GM21825 (cell line): Measurements from ENCODE around the gene PKD2L2.
"Not testable (repeated sequence)": the region's sequence is repeated elsewhere in the genome, so short reads cannot be mapped to it uniquely, and the experiment has no call there.

Experiments
- ATAC-seq: cut with Tn5 transposase; IDR thresholded peaks from one replicate; pipeline ENCODE4 v1.9.1; 2021; ENCODE audit warnings: mild to moderate bottlenecking, moderate library complexity; ENCODE audit not compliant: unreplicated experiment

Gene PKD2L2

DNA sequence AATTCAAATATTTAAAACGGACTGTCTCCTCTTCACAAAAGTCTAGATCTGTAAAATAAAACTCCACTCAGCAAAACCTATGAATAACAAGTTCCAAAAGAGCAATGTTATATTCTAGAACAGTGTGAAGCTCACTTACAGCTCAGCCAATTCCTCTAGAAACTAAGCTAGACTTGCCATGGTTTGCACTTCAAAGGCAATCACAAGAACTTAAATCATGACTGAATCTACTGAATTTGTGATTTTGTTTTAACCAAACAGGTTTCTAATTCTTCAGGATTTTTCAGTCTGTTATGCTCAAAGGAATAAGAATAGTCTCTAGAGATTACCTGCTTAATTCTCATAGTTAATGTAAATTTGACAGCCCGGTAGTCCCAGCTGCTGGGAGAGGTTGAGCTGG lies 1.4 kb upstream of the PKD2L2 start:
- ATAC-seq = no peak

- ATAC-seq = no peak
Observed at GRCh38 chr5:137888466-137888862, 793 bp upstream of the PKD2L2 start.

DNA sequence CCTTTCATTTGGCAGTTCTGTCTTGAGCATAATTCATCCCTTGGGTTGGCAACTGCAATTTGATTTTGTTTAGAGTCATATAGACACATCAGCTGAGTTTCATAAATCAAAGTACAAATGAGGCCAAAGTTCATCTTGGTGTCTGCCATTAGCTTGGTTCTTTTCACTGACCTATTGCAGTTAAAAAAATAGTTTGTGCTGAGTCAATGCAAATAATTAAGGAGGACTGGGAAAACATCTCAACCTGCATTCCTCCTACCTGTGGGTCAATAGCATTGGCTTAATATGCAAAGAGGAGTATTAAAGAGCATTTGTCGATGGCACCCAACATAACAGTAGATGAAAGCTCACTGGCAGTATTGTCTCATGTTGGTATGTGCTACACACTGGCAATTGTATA lies 1.6 kb downstream of the PKD2L2 start:
- no peak for ATAC-seq

GRCh38 chr5:137891849-137892248 lies 2.6 kb downstream of the PKD2L2 start:
- no peak for ATAC-seq

DNA sequence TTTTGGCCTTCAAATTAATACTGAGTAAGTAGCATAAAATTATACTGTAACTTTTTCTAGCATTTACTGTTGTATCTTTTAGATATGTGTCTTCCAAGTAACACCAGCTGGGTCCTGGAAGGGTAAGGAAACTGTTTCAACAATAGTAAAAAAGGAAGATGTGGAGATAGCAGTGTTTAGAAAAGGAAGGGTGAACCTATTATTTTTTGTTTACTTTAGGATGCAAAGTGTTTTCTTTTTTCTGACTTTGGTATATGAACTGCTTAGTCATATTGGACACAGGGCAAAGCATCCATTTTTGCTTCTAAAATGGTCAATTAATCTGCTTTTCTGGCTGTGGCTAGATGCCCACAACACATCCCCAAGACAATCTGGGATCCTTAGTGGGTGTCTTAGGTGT lies 5.3 kb downstream of the PKD2L2 start:
- ATAC-seq = no peak

- no peak for ATAC-seq
Observed at GRCh38 chr5:137896560-137896959, 7.3 kb downstream of the PKD2L2 start.

DNA sequence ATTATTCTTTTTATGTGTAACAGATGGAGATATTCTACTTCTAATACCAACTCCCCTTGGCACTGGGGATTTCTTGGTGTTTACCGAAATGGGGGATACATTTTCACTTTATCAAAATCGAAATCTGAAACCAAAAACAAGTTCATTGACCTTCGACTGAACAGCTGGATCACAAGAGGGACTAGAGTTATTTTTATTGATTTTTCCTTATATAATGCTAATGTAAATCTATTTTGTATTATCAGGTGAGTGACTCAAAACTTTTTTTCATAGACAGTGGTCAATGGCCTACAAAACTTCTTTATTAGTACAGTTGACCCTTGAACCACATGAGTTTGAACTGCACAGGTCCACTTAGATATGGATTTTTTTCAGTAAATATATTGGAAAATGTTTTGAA lies 10.2 kb downstream of the PKD2L2 start:
- ATAC-seq = no peak

DNA sequence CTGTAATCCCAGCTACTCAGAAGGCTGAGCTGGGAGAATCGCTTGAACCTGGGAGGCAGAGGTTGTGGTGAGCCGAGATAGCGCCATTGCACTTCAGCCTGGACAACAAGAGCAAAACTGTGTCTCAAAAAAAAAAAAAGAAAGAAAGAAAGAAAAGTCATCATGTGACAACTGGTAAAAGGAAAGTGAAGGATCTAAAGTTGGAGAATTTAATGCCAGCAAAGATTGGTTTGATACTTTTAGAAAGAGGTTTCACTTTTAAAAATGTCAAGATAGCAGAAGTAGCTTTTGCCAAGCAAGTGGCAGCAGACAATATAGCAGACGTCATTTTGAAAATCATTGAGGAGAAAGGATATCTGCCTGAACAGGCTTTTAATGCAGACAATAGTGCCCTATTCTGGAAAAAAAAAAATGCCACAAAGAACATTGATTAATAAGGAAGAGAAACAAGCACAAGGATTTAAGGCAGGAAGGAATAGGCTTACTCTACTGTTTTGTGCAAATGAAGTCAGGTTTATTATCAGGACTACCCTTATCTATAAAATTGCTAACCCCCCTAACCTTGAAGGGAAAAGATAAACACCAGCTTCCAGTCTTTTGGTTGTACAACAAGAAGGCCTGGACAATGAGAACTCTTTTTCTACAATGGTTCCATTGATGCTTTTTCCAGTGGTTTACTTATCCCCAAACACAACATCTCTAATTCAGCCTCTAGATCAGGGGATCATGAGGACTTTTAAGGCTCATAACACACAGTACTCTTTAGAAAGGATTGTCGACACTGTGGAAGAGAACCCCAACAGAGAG lies 12.0 kb downstream of the PKD2L2 start:
- no peak for ATAC-seq

- ATAC-seq = no peak
Observed at GRCh38 chr5:137902408-137903133, 13.3 kb downstream of the PKD2L2 start.

DNA sequence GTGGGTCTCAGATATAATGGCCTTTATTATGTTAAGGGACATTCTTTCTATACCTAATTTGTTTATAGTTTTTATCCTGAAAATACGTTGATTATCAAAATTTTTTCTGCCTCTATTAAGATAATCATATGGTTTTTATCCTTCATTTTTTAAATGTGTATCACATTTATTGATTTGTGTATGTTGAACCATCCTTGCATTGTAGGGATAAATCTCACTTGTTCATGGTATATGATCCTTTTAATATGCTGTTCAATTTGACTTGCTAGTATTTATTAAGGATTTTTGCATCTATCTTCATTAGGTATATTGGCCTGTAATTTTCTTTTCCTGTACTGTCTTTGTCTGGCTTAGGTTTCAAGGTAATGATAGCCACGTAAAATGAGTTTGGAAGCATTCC lies 25.5 kb downstream of the PKD2L2 start:
- no peak for ATAC-seq

DNA sequence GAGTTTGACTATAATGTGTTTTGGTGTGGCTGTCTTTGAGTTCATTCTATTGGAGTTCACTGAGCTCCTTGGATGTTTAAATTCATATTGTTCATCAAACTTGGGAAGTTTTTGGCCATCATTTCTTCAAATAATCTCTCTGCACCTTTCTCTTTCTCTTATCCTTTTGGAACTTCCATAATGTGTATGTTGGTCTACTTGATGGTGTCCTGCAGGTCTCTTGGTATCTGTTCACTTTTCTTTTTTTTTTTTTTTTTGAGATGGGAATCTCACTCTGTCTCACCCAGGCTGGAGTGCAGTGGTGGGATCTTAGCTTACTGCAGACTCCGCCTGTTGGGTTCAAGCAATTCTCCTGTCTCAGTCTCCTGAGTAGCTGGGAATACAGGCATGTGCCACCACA lies 27.7 kb downstream of the PKD2L2 start:
- no peak for ATAC-seq

- ATAC-seq = no peak
Observed at GRCh38 chr5:137921931-137922330, 32.7 kb downstream of the PKD2L2 start.

GRCh38 chr5:137923856-137924255 lies 34.6 kb downstream of the PKD2L2 start:
- ATAC-seq = no peak

- ATAC-seq = no peak
Observed at GRCh38 chr5:137932800-137933199, 43.5 kb downstream of the PKD2L2 start.

DNA sequence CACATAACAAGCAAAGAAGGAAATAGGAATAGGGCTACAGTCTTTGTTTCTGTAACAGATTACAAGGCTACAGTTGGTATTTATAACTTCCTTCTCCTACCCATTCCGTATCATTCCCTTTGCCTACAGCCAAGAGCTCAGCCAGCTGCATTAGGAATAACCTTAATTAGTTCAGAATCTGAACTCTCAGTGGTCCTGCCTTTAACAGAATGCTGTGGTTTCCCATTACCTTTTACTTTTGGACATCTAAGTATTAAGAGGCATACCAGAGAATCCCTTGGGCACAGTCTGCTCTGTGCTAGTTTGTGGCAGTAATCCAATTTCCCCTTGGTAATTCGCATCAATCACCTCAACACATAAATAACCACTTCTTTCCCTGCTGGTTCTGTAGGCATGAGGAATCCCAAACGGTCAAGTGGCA lies 44.2 kb downstream of the PKD2L2 start:
- no peak for ATAC-seq

GRCh38 chr5:137935190-137935589 lies 45.9 kb downstream of the PKD2L2 start:
- peak; percentile 54 for ATAC-seq

DNA sequence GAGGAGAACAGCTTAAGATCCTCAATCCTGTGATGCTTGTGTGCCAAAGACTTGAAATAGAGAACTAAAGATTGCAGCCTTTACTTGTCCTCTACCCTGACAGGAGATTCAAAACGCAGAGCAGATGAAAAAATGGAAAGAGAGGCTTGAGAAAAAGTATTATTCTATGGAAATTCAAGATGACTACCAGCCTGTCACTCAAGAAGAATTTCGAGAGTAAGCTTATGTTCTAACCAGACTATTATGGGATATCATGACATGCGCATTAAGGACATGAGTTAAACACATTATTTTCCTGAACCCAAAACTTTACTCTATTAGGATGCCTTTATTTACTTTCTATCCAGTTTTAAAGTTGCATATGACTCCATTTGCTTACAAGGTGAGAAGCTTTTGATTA lies 46.4 kb downstream of the PKD2L2 start:
- ATAC-seq = no peak

- ATAC-seq = no peak
Observed at GRCh38 chr5:137937994-137938750, 48.9 kb downstream of the PKD2L2 start.

DNA sequence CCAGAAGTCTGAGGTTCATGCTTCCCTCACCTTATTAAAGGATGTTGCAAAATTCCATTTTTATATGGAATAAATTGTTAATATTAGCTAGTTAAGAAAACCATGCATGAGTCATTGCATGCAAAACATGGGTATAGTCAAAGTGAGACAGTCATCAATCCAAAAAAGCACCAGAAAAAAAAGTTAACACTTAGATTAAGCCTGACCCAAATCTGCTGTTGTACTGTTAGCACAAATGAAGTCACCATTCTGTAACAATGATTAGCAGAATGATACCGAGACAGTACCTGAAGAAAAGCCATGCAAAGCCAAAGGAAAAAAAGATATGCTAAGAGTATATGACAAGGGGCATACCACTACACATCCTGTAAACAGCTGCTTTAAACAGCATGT lies 49.5 kb downstream of the PKD2L2 start:
- ATAC-seq = peak; percentile 36

DNA sequence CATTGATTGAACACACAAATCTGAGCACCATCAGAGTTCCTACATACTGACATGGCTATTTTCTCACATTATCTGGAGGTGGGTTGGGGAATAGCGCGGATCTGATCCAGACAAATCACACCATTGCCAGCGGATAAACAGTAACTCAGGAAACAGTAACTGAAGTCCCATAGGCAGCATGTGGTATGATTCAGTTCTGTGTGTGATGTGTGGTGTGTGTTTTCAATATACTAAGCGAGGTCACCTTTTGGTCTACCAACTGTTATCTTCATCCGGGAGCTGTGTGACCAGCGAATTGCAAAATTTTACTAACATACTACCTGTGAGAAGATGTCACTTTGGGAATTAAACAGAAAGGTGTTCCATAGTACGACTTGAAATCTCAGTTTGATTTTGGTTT lies 50.1 kb downstream of the PKD2L2 start:
- no peak for ATAC-seq

DNA sequence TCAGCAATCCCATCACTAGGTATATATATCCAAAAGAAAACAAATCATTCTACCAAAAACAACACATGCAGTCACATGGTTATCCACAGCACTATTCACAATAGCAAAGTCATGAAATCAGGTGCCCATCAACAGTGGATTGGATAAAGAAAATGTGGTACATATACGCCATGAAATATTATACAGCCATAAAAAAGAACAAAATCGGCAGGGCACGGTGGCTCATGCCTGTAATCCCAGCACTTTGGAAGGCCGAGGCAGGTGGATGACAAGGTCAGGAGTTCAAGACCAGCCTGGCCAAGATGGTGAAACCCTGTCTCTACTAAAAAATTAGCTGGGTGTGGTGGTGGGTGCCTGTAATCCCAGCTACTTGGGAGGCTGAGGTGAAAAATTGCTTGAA lies 55.0 kb downstream of the PKD2L2 start:
- not testable (repeated sequence) for ATAC-seq

GRCh38 chr5:137945825-137946224 lies 56.6 kb downstream of the PKD2L2 start:
- no peak for ATAC-seq
